ENCODE data around the gene MARCHF3. TPM values are rescaled to one million over a fixed set of nuclear protein-coding genes. Genes with fewer than 3 reads are reported as not detected.

The MARCHF3 gene
- total and polyA plus RNA-seq, 2 of the 13 experiments (the other 11 are each of a cell fraction or from before 2014, with no cell fraction given), result 4.8 to 11.9 TPM

DNA sequence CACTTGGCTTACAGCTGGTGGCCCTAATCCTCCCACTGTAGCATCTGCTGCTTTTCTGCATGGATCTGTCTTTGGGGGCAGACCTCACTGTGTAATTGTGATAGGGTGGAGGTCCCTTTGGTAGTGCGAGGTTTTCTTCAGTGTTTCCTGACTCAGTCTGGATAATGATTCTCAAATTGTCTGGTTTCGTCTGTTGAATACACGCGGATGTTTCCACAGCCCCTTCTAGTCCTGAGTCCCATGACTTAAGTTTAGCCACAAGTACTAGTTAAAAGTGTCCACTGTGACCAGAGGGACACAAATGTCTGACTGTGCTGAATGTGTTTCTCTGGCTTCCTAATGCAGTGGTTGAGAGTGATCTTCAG lies 182.9 kb downstream of the MARCHF3 start (continued):
- TF ChIP-seq, protein P1, sequence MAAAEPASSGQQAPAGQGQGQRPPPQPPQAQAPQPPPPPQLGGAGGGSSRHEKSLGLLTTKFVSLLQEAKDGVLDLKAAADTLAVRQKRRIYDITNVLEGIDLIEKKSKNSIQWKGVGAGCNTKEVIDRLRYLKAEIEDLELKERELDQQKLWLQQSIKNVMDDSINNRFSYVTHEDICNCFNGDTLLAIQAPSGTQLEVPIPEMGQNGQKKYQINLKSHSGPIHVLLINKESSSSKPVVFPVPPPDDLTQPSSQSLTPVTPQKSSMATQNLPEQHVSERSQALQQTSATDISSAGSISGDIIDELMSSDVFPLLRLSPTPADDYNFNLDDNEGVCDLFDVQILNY (CRISPR knock-in tag; conservative IDR thresholded peaks at IDR 0.05), result no peak
- TF ChIP-seq, protein P2, sequence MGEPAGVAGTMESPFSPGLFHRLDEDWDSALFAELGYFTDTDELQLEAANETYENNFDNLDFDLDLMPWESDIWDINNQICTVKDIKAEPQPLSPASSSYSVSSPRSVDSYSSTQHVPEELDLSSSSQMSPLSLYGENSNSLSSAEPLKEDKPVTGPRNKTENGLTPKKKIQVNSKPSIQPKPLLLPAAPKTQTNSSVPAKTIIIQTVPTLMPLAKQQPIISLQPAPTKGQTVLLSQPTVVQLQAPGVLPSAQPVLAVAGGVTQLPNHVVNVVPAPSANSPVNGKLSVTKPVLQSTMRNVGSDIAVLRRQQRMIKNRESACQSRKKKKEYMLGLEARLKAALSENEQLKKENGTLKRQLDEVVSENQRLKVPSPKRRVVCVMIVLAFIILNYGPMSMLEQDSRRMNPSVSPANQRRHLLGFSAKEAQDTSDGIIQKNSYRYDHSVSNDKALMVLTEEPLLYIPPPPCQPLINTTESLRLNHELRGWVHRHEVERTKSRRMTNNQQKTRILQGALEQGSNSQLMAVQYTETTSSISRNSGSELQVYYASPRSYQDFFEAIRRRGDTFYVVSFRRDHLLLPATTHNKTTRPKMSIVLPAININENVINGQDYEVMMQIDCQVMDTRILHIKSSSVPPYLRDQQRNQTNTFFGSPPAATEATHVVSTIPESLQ (CRISPR knock-in tag; conservative IDR thresholded peaks at IDR 0.05), result no peak

DNA sequence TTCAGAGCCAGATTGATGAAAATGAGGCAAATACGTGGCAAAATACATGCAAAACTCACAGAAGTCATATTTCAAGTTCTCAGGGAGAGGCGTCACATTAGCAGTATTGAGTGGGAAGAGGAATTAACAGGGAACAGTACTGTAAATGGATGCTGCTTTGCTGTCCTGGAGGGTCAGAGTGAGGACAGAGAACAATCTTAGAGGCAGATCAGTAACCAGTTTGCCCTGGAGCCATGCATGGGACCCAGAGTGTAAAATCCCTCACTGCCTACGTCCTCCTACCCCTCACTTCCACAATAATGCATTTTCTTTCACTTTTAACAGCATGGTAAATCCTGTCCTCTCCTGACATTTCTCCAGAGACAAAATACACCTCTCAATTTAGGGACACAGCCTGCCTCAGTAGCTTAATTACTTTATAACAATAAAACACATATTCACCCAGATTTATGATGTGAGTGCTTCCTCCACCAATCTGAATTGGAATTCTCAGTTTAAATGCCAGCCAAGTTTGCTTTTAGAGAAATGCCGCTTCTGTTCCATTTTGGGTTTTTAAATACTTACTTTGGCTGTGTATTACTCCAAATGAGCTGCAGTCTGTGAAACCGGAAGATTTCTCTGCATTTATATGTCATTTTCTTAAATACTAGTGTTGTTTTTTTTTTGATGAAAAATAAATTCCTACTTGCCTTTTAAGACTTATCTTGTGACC lies 183.5 kb downstream of the MARCHF3 start:
- Histone ChIP-seq H3K79me2 (ENCODE audit: insufficient read depth, low read length) (no peaks in the 10 kb centered on the region), H2AFZ (ENCODE audit: low read length) (no peak overlapping the region), H3K27me3 (ENCODE audit: control insufficient read depth in 1 of 2, insufficient read depth in 2 of 2, low read length in 2 of 2) (no peaks in the 10 kb centered on the region), H3K9ac (ENCODE audit: insufficient read depth, low read depth, low read length) (no peak overlapping the region), H3K27ac (ENCODE audit: extremely low read length, insufficient read depth, low read length) (no peak overlapping the region), H3K4me3 (replicated peaks in 1 of 3; ENCODE audit: insufficient read depth in 1 of 3, low read depth in 2 of 3, low read length in 3 of 3) (no peak overlapping the region), H3K36me3 (replicated peaks in 1 of 2; ENCODE audit: control insufficient read depth in 1 of 2, insufficient read depth in 2 of 2, low read length in 2 of 2) (no peaks in the 10 kb centered on the region), H3K4me1 (ENCODE audit: insufficient read depth, low read length) (no peaks in the 10 kb centered on the region), H4K20me1 (ENCODE audit: insufficient read depth, low read length) (no peaks in the 10 kb centered on the region), H3K4me2 (ENCODE audit: low read depth, low read length) (no peak overlapping the region), H3K9me3 (ENCODE audit: low read length) (no peaks in the 10 kb centered on the region)
- intact Hi-C loops (cut with micrococcal nuclease; ENCODE audit: unreplicated experiment), result no loop called here
- FAIRE-seq (no peak), ATAC-seq (no peak; the same call in 2 of the 3 replicates), DNase-seq (ENCODE audit: low spot score) (no peak)
- no peak for TF ChIP-seq IKZF1 (IDR thresholded peaks at IDR 0.05)
- no peak for TF ChIP-seq CCDC6 (CRISPR knock-in tag; IDR thresholded peaks at IDR 0.05)
- TF ChIP-seq ZSCAN29 (CRISPR knock-in tag; conservative IDR thresholded peaks at IDR 0.05), result no peak
- TF ChIP-seq, protein P3, sequence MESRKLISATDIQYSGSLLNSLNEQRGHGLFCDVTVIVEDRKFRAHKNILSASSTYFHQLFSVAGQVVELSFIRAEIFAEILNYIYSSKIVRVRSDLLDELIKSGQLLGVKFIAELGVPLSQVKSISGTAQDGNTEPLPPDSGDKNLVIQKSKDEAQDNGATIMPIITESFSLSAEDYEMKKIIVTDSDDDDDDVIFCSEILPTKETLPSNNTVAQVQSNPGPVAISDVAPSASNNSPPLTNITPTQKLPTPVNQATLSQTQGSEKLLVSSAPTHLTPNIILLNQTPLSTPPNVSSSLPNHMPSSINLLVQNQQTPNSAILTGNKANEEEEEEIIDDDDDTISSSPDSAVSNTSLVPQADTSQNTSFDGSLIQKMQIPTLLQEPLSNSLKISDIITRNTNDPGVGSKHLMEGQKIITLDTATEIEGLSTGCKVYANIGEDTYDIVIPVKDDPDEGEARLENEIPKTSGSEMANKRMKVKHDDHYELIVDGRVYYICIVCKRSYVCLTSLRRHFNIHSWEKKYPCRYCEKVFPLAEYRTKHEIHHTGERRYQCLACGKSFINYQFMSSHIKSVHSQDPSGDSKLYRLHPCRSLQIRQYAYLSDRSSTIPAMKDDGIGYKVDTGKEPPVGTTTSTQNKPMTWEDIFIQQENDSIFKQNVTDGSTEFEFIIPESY (CRISPR knock-in tag; IDR thresholded peaks at IDR 0.05), result no peak
- no peak for TF ChIP-seq CAMTA2 (CRISPR knock-in tag; IDR thresholded peaks at IDR 0.05; ENCODE audit: borderline replicate concordance)
- TF ChIP-seq SMAD3 (CRISPR knock-in tag; IDR thresholded peaks at IDR 0.05), result no peak
- no peak for TF ChIP-seq SPEN (CRISPR knock-in tag; IDR thresholded peaks at IDR 0.05; ENCODE audit: low read depth)
- no peak for TF ChIP-seq ZNF703 (CRISPR knock-in tag; IDR thresholded peaks at IDR 0.05; ENCODE audit: borderline replicate concordance)
- no peak for TF ChIP-seq POLR2AphosphoS2 (IDR thresholded peaks at IDR 0.05; ENCODE audit: low read depth, low read length)
- TF ChIP-seq BORCS8-MEF2B (CRISPR knock-in tag; IDR thresholded peaks at IDR 0.05), result no peak
- no peak for TF ChIP-seq ZNF343 (CRISPR knock-in tag; IDR thresholded peaks at IDR 0.05)
- no TSS peak for BruUV-seq (replicated peaks)
- ChIA-PET CTCF (ENCODE audit: low intra/inter-chr PET ratio, low total read pairs) (no interaction called here), POLR2A (no interaction called here)
- in situ Hi-C loops (cut with HindIII; ENCODE audit: extremely low pct_ligation_motif_present, low pct_unique_long_range_greater_than_20kb), result no loop called here
- 94% methylated on average over 5 of the region's 5 CpGs for WGBS (ENCODE audit: low lambda C conversion rate)
